Measurements from ENCODE around the gene PARVB.

The PARVB gene

DNA sequence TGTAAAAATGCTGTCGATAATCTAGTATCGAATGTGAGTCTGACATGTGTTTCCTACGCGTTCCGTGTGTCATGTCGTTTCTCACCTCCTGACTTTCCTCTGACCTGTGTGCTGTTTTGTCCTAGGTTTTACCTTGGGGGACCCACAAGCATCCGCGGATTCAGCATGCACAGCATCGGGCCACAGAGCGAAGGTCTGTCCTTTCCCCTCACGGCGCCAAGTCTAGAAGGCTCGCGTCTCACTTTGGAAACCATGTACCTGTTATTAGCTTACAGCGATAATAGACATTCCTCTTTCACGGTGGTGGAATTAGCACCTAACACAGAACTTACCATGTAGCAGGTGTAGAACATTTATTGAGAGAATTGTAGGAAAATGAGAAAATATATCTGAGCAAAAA is 40.3 kb upstream of the PARVB start:
- no peak overlapping the region for H3K27ac ChIP-seq
- DNase-seq (ENCODE audit: low spot score), result no peak
- TF ChIP-seq, protein P1, sequence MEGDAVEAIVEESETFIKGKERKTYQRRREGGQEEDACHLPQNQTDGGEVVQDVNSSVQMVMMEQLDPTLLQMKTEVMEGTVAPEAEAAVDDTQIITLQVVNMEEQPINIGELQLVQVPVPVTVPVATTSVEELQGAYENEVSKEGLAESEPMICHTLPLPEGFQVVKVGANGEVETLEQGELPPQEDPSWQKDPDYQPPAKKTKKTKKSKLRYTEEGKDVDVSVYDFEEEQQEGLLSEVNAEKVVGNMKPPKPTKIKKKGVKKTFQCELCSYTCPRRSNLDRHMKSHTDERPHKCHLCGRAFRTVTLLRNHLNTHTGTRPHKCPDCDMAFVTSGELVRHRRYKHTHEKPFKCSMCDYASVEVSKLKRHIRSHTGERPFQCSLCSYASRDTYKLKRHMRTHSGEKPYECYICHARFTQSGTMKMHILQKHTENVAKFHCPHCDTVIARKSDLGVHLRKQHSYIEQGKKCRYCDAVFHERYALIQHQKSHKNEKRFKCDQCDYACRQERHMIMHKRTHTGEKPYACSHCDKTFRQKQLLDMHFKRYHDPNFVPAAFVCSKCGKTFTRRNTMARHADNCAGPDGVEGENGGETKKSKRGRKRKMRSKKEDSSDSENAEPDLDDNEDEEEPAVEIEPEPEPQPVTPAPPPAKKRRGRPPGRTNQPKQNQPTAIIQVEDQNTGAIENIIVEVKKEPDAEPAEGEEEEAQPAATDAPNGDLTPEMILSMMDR (IDR thresholded peaks at IDR 0.05), result no peak
- H3K4me3 ChIP-seq, result no peak overlapping the region

DNA sequence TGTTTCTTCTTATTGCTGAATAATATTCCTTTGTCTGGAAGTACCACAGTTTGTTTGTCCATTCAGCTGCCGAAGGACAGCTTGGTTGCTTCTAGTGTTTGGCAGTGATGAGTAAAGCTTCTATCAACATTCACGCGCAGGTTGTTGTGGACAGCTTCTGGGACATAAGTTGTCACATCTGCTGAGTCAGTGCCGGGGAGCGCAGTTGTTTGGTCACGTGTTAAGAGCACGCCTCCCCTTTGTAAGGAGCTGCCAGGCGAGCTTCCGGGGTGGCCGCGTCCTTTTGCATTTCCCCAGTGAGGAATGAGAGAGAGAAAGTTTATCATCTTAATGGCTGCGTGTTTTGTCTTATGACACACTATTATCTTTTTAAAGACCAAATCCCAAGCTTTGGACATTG is 38.6 kb upstream of the PARVB start:
- Histone ChIP-seq H3K4me3 (no peak overlapping the region), H3K27ac (no peak overlapping the region)
- DNase-seq (ENCODE audit: low spot score), result no peak
- TF ChIP-seq, protein P1 (IDR thresholded peaks at IDR 0.05), result no peak

DNA sequence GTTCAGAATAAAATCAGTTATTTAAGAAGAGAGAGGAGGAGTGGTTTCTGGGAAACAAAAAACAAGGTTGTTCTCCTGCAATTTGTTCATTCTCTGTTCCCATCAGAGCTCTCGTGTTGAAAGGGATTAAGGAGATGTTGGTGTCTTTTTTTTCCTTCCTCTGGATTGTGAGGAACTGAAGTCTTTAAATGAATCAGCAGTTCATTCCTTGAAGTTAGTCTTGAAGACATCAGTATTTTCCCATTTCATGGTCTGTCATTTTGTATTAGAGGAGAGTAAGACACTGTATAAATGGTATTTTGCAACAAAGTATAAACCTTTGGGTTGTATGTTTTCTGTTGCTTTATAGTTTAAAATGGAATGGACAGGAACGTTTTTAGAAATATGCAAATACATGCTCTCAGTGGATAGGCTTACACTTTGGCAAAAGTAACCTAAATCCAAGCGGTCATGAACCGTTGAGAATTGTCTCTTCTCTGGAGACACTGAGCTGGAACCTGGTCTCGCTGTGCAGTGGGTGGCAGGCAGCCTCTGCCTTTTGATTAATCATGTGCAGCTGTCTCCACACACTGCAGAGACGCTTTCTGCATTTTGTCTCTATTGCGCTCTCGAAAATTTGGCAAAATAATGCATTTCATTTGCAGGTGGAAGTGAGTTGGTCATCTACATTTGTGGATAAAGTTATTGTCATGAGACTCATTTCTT is 35.8 kb upstream of the PARVB start:
- Histone ChIP-seq H3K27ac (no peak overlapping the region), H3K4me3 (no peak overlapping the region)
- no peak for DNase-seq (ENCODE audit: low spot score)
- TF ChIP-seq, protein P1 (IDR thresholded peaks at IDR 0.05), result no peak

DNA sequence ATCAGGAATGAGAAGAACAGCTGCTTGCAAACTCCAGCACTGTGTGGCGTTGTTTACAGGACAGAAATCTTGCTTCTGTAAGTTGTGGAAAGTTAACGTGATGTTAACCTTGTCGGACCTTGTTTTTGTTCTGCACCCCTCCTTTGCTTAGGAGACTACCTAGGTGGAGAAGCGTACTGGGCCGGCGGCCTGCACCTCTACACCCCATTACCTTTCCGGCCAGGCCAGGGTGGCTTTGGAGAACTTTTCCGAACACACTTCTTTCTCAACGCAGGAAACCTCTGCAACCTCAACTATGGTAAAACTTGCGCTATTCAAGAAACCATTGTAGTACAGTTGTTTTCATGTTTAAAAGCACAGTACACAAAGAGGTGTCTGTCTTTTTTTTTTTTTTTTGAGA is 35.1 kb upstream of the PARVB start:
- H3K4me3 ChIP-seq, result no peak overlapping the region
- DNase-seq (ENCODE audit: low spot score), result no peak
- H3K27ac ChIP-seq, result no peak overlapping the region
- TF ChIP-seq, protein P1 (IDR thresholded peaks at IDR 0.05), result no peak

DNA sequence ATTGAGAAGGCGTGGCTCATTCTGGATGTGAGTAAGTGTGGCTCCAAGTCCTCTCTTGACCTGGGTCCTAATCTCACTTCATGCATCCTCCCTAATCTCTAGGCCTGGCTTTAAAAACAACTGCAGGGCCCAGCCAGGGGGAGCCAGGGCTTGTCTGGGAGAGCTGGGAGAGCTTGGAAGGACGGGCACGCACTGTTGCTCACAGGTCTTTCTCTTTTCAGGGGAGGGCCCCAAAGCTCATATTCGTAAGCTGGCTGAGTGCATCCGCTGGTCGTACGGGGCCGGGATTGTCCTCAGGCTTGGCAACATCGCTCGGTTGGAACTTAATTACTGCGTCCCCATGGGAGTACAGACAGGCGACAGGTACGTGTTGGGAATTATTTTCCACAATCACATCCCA is 34.1 kb upstream of the PARVB start:
- H3K27ac ChIP-seq, result no peak overlapping the region
- H3K4me3 ChIP-seq, result no peak overlapping the region
- no peak for DNase-seq (ENCODE audit: low spot score)
- TF ChIP-seq, protein P1 (IDR thresholded peaks at IDR 0.05), result no peak

DNA sequence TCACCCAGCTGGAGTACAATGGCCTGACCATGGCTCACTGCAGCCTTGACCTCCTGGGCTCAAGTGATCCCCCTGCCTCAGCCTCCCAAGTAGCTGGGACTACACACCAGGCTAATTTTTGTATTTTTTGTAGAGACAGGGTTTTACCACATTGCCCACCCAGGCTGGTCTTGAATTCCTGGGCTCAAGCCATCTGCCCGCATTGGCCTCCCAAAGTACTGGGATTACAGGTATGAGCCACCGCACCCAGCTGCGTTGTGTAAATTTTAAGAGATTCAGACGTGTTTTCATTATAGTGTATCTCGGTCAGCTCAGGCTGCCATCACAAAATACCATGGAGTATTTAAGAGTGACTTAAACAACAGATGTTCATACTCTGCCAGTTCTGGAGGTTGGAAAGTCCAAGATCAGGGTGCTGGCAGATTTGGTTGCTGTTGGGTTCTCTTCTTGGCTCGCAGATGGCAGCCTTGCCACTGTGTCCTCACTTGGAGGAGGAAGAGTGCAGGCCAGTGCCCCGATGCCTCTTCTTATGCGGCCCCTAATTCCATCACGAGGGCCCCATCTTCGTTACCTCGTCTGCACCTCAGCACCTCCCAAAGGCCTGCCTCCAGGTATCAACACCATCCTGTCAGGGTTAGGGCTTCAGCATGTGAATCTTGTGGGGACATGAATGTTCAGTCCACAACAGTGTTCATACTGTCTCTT is 32.6 kb upstream of the PARVB start:
- H3K4me3 ChIP-seq, result no peak overlapping the region
- no peak for DNase-seq (ENCODE audit: low spot score)
- no peak overlapping the region for H3K27ac ChIP-seq
- TF ChIP-seq, protein P1 (IDR thresholded peaks at IDR 0.05), result no peak

DNA sequence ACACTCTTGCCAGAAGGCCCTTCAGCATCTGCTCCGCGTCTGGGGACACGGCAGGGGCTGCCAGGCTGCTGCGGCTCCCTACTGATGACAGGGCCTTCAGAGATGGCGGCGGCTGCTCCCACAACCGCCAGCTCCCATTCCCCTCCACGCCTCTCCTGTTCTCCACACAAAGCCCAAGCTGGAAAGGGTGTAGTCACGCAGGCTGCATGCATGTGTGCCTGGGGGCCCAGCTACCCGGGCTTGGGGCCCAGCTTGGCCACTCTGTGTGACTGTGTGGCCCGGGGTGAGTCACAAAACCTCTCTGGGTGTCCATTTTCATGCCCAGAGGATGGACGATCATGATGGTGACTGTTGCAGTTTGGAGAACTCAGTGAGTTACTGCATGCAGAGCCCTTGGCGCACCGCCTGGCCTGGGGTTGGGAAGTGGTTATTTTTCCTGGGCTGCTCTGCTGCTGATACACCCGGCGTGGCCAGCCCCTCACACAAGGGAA is 31.7 kb upstream of the PARVB start:
- TF ChIP-seq, protein P1 (IDR thresholded peaks at IDR 0.05), result no peak
- H3K27ac ChIP-seq, result no peak overlapping the region
- no peak for DNase-seq (ENCODE audit: low spot score)
- no peak overlapping the region for H3K4me3 ChIP-seq
